Measurements from ENCODE around the gene MDM2. TPM values are rescaled to one million over a fixed set of nuclear protein-coding genes. Genes with fewer than 3 reads are reported as not detected.

Gene MDM2
- total and polyA plus RNA-seq, 2 of the 13 experiments (the other 11 are each of a cell fraction or from before 2014, with no cell fraction given) = 29.3 to 314 TPM

GRCh38 chr12:68808388-68809189, 612 bp downstream of the MDM2 start (continued):
- 0 out of 2 replicates have a peak, but pooled peaks have one; percentile 33 for TF ChIP-seq ZNF646 (CRISPR knock-in tag; IDR thresholded peaks at IDR 0.05)
- no peak for TF ChIP-seq TEAD2 (CRISPR knock-in tag; IDR thresholded peaks at IDR 0.05)
- TF ChIP-seq STAT5B (CRISPR knock-in tag; IDR thresholded peaks at IDR 0.05) = no peak
- TF ChIP-seq RARA (CRISPR knock-in tag; IDR thresholded peaks at IDR 0.05) = peak; percentile 97
- no peak for TF ChIP-seq SMC3 (IDR thresholded peaks at IDR 0.05; ENCODE audit: low read length)
- no peak for TF ChIP-seq ZNF496 (CRISPR knock-in tag; IDR thresholded peaks at IDR 0.05; ENCODE audit: insufficient replicate concordance)
- TF ChIP-seq PAF1 (CRISPR knock-in tag; IDR thresholded peaks at IDR 0.05) = no peak
- TF ChIP-seq, protein P1, sequence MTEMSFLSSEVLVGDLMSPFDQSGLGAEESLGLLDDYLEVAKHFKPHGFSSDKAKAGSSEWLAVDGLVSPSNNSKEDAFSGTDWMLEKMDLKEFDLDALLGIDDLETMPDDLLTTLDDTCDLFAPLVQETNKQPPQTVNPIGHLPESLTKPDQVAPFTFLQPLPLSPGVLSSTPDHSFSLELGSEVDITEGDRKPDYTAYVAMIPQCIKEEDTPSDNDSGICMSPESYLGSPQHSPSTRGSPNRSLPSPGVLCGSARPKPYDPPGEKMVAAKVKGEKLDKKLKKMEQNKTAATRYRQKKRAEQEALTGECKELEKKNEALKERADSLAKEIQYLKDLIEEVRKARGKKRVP (CRISPR knock-in tag; IDR thresholded peaks at IDR 0.05) = peak in 1 of 2 experiments; percentile 60; a peak in 1 of 4 replicates
- TF ChIP-seq ZNF775 (CRISPR knock-in tag; IDR thresholded peaks at IDR 0.05; ENCODE audit: borderline replicate concordance) = 0 out of 2 replicates have a peak, but pooled peaks have one; percentile 28
- peak; percentile 26; the same call in 1 of the 2 replicates for TF ChIP-seq IRF2 (CRISPR knock-in tag; IDR thresholded peaks at IDR 0.05)
- TF ChIP-seq LRRFIP1 (CRISPR knock-in tag; conservative IDR thresholded peaks at IDR 0.05) = no peak
- no peak for TF ChIP-seq CREB3 (CRISPR knock-in tag; IDR thresholded peaks at IDR 0.05)
- peak; percentile 61; the same call in 1 of the 2 replicates for TF ChIP-seq ZFY (CRISPR knock-in tag; IDR thresholded peaks at IDR 0.05)
- TF ChIP-seq ZNF709 (CRISPR knock-in tag; IDR thresholded peaks at IDR 0.05) = no peak
- no peak for TF ChIP-seq BATF2 (CRISPR knock-in tag; IDR thresholded peaks at IDR 0.05)
- TF ChIP-seq HNRNPL (IDR thresholded peaks at IDR 0.05; ENCODE audit: low read depth, low read length) = no peak
- no peak for TF ChIP-seq TBP (CRISPR knock-in tag; IDR thresholded peaks at IDR 0.05)
- no peak for TF ChIP-seq ZKSCAN1 (IDR thresholded peaks at IDR 0.05; ENCODE audit: low read length)

All from HepG2 (cell line).